Measurements from ENCODE around the gene RNF187. TPM values are rescaled to one million over a fixed set of nuclear protein-coding genes. Genes with fewer than 3 reads are reported as not detected.

RNF187 gene
- total RNA-seq, 1 donor from 2014 or later = 156 TPM

GRCh38 chr1:228494044-228494353 lies 6.8 kb downstream of the RNF187 start:
- Mint-ChIP-seq H3K4me1 (ENCODE audit: unreplicated experiment) (peaks cover 23% of the 10 kb centered on the region), H3K36me3 (ENCODE audit: unreplicated experiment) (peaks cover 50% of the 10 kb centered on the region), H3K4me3 (ENCODE audit: unreplicated experiment) (no peak overlapping the region), H3K9me3 (ENCODE audit: unreplicated experiment) (no peaks in the 10 kb centered on the region), H3K27ac (ENCODE audit: unreplicated experiment) (no peak overlapping the region), H3K27me3 (ENCODE audit: unreplicated experiment) (no peaks in the 10 kb centered on the region)
- no peak for DNase-seq (ENCODE audit: extremely low spot score, unreplicated experiment)
- TF ChIP-seq CTCF (IDR thresholded peaks at IDR 0.05) = no peak

GRCh38 chr1:228494391-228494790 lies 7.2 kb downstream of the RNF187 start:
- Mint-ChIP-seq H3K4me1 (ENCODE audit: unreplicated experiment) (peaks cover 19% of the 10 kb centered on the region), H3K4me3 (ENCODE audit: unreplicated experiment) (no peak overlapping the region), H3K27me3 (ENCODE audit: unreplicated experiment) (no peaks in the 10 kb centered on the region), H3K27ac (ENCODE audit: unreplicated experiment) (no peak overlapping the region), H3K36me3 (ENCODE audit: unreplicated experiment) (peaks cover 51% of the 10 kb centered on the region), H3K9me3 (ENCODE audit: unreplicated experiment) (no peaks in the 10 kb centered on the region)
- no peak for TF ChIP-seq CTCF (IDR thresholded peaks at IDR 0.05)
- no peak for DNase-seq (ENCODE audit: extremely low spot score, unreplicated experiment)

- no peaks in the 10 kb centered on the region for H3K27me3 Mint-ChIP-seq (ENCODE audit: unreplicated experiment)
- peaks cover 11% of the 10 kb centered on the region for H3K4me1 Mint-ChIP-seq (ENCODE audit: unreplicated experiment)
- DNase-seq (ENCODE audit: extremely low spot score, unreplicated experiment) = no peak
- no peak for TF ChIP-seq CTCF (IDR thresholded peaks at IDR 0.05)
- no peak overlapping the region for H3K27ac Mint-ChIP-seq (ENCODE audit: unreplicated experiment)
- no peaks in the 10 kb centered on the region for H3K9me3 Mint-ChIP-seq (ENCODE audit: unreplicated experiment)
- H3K4me3 Mint-ChIP-seq (ENCODE audit: unreplicated experiment) = no peak overlapping the region
- H3K36me3 Mint-ChIP-seq (ENCODE audit: unreplicated experiment) = peaks cover 51% of the 10 kb centered on the region
Measured at GRCh38 chr1:228494970-228495853, 8.0 kb downstream of the RNF187 start.

- no peak overlapping the region for H3K27ac Mint-ChIP-seq (ENCODE audit: unreplicated experiment)
- H3K4me3 Mint-ChIP-seq (ENCODE audit: unreplicated experiment) = no peak overlapping the region
- no peak for DNase-seq (ENCODE audit: extremely low spot score, unreplicated experiment)
- no peak for TF ChIP-seq CTCF (IDR thresholded peaks at IDR 0.05)
- no peaks in the 10 kb centered on the region for H3K9me3 Mint-ChIP-seq (ENCODE audit: unreplicated experiment)
- H3K36me3 Mint-ChIP-seq (ENCODE audit: unreplicated experiment) = peaks cover 44% of the 10 kb centered on the region
- H3K27me3 Mint-ChIP-seq (ENCODE audit: unreplicated experiment) = no peaks in the 10 kb centered on the region
- peaks cover 11% of the 10 kb centered on the region for H3K4me1 Mint-ChIP-seq (ENCODE audit: unreplicated experiment)
Measured at GRCh38 chr1:228496084-228496483, 8.9 kb downstream of the RNF187 start.

- Mint-ChIP-seq H3K4me1 (ENCODE audit: unreplicated experiment) (peaks cover 11% of the 10 kb centered on the region), H3K9me3 (ENCODE audit: unreplicated experiment) (no peaks in the 10 kb centered on the region), H3K36me3 (ENCODE audit: unreplicated experiment) (peaks cover 44% of the 10 kb centered on the region), H3K4me3 (ENCODE audit: unreplicated experiment) (no peak overlapping the region), H3K27ac (ENCODE audit: unreplicated experiment) (no peak overlapping the region), H3K27me3 (ENCODE audit: unreplicated experiment) (no peaks in the 10 kb centered on the region)
- no peak for TF ChIP-seq CTCF (IDR thresholded peaks at IDR 0.05)
- DNase-seq (ENCODE audit: extremely low spot score, unreplicated experiment) = no peak
Measured at GRCh38 chr1:228496494-228496893, 9.3 kb downstream of the RNF187 start.
